ENCODE results near the gene LTC4S.

LTC4S gene

GRCh38 chr5:179795863-179796833, 2.4 kb downstream of the LTC4S start:
- peak; percentile 31 for FAIRE-seq

- no peak for FAIRE-seq
Measured at GRCh38 chr5:179796877-179797608, 3.3 kb downstream of the LTC4S start.

- no peak for FAIRE-seq
Measured at GRCh38 chr5:179797741-179798140, 4.0 kb downstream of the LTC4S start.

- no peak for FAIRE-seq
Measured at GRCh38 chr5:179798144-179798770, 4.5 kb downstream of the LTC4S start.

- FAIRE-seq = no peak
Measured at GRCh38 chr5:179798771-179799643, 5.2 kb downstream of the LTC4S start.

GRCh38 chr5:179799644-179799973, 5.8 kb downstream of the LTC4S start:
- FAIRE-seq = no peak

- no peak for FAIRE-seq
Measured at GRCh38 chr5:179800071-179800695, 6.4 kb downstream of the LTC4S start.

GRCh38 chr5:179800696-179801201, 7.0 kb downstream of the LTC4S start:
- no peak for FAIRE-seq

GRCh38 chr5:179801304-179802206, 7.8 kb downstream of the LTC4S start:
- no peak for FAIRE-seq

GRCh38 chr5:179802207-179802883, 8.6 kb downstream of the LTC4S start:
- no peak for FAIRE-seq

- no peak for FAIRE-seq
Measured at GRCh38 chr5:179802950-179803562, 9.3 kb downstream of the LTC4S start.

- no peak for FAIRE-seq
Measured at GRCh38 chr5:179803651-179804554, 10.1 kb downstream of the LTC4S start.

GRCh38 chr5:179804555-179804947, 10.8 kb downstream of the LTC4S start:
- FAIRE-seq = no peak

GRCh38 chr5:179805070-179805528, 11.3 kb downstream of the LTC4S start:
- no peak for FAIRE-seq

GRCh38 chr5:179805529-179806249, 11.9 kb downstream of the LTC4S start:
- no peak for FAIRE-seq

GRCh38 chr5:179806250-179807048, 12.7 kb downstream of the LTC4S start, which contains the start of gene MGAT4B:
TSS of gene MGAT4B (minus strand) at chr5:179806866. CDS start at chr5:179806583, 283 bp downstream.
- FAIRE-seq = no peak
